Measurements from ENCODE around the gene CLTA.

GRCh38 chr9:36153746-36154145 lies 37.0 kb upstream of the CLTA start:
- TF ChIP-seq CTCF (IDR thresholded peaks at IDR 0.05) (no peak), POLR2AphosphoS5 (IDR thresholded peaks at IDR 0.05) (no peak)

Data from prostate gland (tissue), 2 donors.